GM21619 (cell line): Measurements from ENCODE around the gene ANK2.
A peak's percentile ranks its signal among the peaks of the same experiment; 100 is the strongest.

Source experiments
- ATAC-seq: cut with Tn5 transposase; IDR thresholded peaks from one replicate; pipeline ENCODE4 v1.9.1; 2021; ENCODE audit not compliant: unreplicated experiment

ANK2 gene

DNA sequence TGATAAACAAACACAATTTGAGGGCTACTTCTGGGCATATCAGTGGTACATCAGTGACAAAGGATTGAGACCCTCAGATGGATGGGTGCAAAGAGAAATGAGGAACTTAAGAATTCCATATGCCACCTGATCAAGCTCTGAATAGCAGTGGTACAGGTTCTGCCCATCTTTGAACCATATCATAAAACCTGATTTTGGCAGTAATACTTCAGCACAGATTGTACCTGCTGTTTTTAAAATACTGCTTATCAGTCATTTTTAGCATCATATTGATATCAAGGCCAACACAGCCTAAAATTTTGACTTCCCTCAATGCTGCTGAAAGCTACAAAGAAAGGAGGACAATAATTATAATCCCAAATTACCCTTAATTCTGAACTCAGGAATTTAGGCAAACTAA, 41.5 kb downstream of the ANK2 start:
- no peak for ATAC-seq

DNA sequence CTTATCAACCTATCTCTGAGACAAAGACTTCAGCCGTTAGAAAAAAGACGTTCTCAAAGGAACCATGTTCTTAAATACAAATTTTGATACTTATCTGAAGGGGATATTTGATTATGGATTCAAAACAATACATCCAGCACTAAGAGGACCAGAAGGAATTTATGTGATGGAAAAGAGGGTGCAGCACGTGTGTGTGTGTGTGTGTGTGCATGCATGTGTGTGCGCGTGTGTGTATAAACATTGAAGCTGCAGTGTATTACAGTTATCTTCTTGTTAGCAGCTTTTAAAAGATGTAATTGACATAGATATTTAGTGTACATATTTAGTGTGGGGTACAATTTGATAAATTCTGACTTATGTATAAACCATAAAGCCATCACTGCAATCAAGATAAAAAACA, 44.9 kb downstream of the ANK2 start:
- no peak for ATAC-seq

DNA sequence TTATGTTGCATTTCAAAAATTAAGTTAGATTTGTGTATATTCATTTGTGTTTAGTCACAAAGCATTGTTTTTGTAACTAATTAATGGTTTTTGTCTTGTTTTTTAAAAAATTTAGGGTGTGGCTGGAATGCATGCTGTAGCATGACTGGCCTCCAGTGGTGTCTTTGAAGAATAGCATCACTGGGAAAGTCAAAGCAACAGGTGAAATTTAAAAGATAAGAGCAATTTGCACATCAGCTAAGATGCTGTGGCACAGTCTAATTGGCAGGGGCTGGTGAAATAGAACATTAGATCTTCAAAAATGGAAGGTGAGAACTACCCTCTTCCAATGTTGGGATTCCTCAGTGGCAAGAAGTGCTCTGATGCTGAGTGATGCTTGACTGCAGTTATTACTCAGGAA, 45.3 kb downstream of the ANK2 start:
- no peak for ATAC-seq

DNA sequence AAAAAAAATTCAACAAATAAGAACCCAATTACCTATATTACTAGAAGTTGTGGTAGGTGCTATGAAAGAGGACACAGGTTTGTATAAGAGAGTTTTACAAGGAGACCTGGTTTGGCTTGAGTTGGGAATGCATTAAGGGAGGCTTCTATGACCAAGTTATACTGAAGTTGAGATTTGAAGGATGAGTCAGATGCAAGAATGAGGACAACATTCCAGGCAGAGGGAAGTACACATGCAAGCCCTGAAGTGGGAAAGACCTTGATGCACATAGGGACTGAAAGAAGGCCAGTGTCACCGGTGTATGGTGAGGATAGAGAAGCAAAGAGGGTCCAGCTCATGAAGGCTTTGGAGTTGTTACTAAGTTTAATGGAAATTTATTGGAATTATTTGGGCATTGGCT, 52.2 kb downstream of the ANK2 start:
- no peak for ATAC-seq

DNA sequence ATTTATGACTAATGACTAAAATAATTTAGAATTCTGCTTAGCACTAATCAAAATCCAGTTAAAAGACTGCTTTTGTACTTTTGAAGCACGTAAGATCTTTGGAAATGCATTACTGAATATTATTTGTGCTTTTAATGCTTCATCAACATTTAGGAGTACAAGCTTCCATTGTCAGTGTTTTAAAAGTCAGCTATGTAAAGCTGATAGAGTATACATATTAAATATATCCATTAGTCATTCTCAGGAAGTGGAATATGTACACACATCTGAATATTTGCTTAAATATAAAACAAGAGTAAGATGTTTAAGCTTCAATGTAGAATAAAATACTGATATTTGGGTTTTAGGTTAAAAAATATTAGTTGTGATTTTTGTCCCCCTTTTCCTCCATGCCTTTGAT, 54.1 kb downstream of the ANK2 start:
- ATAC-seq: no peak

DNA sequence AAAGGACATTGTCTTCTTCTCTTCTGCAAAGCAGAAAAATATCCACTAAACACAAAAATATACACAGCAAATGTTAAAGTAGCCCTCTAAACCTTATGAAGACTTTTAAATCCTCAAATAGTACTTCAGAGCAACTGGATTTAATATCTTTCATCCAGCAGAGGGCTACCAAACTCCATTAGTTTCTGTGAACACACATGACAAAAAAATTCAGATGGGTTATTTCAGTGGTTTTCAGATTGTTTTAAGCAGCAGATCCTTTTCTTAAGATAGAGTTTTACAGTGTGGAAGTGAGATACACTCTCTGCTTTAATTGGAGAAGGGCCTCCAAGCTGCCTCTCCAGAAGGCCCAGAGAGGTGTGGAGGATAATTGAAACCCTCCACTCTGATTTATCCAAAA, 56.7 kb downstream of the ANK2 start:
- no peak for ATAC-seq

DNA sequence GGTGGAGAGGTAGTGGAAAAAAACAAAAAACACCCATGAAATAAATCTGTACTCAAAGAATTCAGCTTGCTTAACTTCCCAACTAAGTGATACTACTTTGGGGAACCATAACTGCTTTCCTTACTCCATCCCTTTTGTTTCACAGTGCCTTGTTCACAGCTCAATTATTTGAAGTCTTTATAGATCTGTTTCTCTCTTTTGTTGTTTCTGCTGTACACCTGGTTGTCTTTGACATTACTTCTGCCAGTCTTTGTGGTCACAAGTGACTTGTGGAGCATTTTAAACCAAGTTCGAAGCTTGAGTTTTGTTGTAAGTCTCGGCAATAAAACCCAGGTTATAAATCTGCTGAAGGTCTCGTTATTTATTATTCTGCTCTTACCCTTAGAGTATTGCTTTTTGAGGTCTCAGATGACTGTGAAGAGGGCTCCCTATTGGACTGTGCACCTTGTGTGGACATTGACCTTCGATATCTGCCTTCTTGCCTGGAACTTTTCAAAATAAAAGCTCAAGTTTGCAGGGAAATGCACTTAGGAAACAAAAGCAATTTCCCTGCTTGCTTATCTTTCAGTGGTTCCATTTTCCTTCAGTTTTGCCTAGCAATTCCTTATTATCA, 59.8 kb downstream of the ANK2 start:
- ATAC-seq: no peak

DNA sequence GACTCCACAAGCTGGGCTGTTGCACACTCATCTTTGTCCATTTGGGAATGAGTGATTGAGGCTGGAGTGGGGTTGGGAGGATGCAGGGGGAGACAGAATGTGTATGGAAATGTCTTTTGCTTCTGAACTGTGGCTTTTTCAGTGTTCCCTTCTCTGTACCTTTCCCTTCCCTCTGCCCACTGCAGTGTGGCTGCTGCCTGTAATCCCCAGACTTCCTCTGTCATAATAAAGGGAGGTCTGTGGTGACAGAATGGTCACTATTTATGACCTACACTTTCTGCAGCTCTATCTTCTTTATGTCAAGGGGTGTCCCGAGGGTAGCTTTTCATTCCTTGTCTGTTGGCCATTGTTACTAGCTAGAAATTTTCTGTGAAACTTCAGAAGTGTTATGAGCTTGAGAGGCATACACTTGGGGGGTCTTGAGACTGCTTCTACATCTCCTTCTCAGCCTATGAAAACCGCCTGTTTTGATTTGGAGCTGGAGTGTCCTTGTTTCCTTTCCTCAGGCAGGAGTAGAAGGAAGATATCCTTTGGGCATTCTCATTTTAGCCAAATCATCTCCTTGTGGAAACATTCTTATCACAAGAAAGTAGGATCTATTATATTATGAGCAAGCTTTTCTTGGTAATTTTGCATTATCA, 63.0 kb downstream of the ANK2 start:
- no peak for ATAC-seq

DNA sequence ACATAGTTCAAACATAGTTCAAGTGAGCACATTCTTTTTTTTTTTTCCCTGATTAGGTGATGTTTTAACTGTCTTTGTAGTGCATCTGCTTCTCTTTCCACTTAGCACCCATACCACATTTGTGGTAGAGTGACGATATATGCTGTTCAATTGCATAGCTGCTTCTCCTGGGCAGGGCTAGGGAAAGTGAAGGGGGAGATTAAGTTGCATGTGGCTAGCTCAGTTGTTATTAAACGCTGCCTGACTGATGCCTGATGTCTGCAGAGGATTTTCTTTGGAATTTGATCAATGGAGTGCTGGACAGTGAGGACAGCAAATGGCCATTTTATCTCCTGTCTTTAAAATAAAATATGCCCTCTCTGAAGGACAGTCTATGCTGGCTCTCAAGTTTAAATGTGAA, 63.7 kb downstream of the ANK2 start:
- ATAC-seq: no peak

DNA sequence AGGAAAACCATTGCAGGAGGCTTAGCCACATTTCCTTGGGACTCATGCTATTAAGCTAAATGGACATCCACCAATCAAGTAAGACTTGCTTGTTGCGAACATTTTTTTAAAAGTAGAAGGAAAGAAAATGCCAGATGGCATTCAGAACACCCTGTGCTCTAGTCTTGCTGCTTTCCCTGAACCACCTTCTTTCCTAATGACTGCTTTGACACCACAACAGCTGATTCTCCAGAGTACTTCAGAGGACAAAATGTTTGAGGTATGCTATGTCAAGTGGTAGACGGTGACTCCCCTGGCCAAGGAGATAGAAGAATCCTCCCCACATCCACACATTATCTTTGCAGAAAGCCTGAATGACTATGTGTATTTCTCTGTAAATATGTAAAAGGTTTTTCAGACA, 65.4 kb downstream of the ANK2 start:
- ATAC-seq: no peak

DNA sequence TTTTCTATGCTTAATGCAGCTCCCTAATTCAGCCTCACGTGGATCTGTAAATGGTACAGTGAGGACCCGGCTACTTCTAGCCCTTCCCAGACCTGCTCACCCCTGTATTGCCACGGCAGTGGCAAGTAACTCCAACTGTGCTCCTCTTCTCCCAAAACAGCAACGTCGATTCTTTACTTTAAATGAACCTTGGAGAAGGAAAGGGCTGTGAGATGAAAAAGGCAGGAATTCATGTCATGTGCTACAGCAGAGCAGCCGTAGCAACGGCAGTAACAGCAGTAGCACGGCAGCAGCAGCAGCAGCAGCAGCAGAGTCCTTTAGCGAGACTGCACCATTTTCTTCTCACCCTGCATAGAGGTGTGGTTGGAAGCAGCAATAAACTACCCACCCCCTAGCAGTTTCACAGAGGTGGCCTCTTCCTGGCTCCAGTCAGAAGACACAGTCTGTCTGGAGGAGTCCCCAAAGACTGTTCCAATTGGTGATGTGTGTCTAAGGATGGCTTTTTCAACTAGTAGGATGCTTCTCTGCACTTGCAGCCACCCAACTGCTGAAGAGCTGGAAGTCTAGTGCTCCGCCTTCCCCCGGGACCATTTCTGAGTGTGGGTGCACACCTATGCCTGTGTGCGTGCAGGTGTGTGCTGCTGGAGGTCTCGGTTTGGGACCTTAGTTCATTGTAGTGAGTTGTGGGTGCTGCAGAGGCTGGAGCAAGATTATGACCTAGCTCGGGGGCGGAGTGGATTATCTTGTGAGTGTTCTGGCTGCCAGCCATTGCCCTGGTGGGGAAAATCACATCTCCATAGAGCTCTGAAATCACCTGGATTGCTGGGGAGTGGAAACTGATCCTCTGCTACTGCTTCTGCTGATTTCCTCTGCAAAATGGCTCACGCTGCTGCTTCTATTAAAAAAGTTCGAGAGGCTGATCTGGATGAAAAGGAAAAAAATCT, 67.2 kb downstream of the ANK2 start:
- ATAC-seq: no peak

DNA sequence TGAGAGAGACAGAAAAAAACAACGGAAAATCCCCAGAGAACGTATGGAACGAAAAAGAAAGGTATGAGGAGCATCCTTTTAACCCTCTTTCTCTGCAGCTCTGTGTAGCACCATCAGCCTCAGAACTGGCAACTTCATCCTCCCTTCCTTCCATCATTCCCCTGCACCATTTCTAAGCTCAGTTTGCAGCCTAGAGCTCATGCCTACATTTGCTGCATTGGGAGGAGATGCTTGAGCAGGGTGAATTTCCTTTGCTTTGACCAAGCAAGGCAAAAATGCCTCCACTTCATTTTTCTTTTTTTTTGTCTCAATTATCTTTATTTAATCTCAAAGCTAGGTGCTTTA, 67.9 kb downstream of the ANK2 start:
- no peak for ATAC-seq

DNA sequence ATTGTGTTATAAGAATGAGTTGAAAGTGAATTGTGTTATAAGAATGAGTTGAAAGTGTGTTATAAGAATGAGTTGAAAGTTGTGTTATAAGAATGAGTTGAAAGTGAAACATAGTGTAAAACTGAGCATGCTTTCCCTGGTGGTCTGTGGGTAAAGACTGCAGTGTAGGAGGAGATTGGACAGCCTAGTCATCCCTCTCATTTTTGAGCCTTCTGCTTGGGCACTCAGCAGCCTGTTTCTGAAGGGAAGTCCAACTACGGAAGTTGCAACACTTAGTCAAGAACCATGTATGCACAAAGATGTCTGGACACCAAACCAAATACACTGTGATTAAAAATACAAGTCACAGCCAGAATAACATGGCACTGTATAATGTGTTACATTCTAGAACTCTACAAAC, 72.6 kb downstream of the ANK2 start:
- no peak for ATAC-seq

DNA sequence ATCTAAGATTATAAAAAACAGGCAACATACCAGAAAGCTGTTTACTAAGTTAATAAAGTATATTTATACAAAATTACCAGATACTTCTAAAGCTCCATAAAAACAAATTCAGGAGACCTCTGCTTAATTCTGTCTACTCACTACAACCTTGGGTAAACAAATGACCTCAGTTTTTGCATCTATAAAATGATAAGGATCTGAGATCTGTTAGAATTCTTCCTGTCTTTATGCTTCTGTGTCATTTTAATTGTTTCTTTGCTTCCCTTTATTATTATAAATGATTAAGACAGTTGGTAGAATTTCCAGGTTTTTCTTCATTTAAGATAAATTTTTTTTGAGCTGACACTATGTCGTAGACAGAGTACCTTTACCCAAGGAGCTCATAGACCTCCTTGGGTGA, 76.0 kb downstream of the ANK2 start:
- no peak for ATAC-seq

DNA sequence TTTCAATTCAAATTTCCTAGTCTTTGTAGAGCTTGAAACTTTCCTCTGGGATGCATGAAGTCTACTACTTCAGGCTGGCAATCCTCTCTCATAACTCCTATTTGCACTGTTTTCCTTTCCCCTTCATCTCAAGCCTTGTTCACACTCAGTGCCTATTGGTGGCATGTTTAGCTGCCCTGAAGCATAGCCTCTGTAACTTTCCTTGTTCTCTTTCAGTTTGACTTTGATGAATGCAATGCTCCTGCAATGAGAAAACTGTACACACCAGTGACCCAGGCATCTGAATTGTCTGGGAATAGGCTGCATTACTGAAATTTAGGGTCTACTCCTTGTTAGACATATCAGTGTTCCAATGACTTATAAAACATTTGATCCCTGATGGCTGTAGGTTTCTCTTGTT, 81.7 kb downstream of the ANK2 start:
- no peak for ATAC-seq

DNA sequence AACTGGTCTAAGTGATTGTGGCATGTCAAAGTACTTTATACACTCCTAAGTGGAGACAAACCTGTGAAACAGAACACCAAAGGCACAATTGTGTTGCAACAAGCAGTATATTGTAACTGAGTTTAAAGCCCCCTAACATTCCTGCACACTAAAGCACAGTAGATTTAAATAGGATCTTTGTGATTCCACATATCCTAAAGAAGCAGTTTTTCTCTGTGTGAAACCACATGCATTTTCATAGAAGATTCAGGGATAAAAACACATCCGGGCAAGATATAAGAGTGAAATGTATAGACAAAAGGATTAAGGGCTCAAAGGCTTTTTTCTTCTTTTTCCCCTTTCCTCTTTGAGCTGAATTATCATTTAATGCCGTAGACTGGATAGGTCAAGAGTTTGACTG, 82.2 kb downstream of the ANK2 start:
- ATAC-seq: no peak

DNA sequence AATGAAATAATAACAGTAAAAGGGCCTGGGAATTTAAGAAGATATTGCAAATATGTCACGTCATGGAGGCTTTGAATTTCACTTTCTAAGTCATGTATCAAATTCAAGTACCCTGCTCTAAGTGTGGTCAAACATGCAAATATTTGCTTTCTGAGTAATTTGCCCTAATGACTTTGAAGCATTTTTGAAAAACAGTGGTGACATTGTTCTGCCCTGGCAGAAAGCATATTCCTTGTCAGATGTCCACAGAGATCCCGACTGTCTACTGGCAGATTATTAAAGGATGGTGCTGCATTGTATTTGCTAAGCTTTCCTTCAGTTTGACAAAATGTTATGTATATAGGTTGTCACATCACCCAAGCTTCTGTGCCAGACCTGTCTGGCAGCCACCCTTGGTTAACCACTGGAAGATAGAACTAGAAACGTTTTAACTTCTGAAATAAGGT, 92.5 kb downstream of the ANK2 start:
- peak; percentile 57 for ATAC-seq

DNA sequence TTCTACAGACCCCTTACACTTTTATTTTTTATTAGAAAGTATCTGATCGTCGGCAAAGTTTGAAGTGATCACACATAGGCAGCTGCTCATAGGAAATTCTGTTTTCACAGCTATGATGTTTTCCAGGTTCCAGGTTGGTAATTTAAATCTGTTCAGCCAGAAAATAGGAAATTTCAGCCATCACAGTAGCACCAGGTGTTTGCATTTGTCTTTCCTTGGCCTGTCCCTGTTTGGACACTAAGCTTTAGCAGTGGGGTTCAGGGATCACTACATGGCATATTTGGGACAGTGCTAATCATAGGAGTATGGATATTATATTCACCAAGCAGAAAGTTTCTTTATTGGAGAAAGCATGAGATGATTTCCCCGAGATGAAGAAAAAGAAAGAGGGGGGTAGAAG, 92.9 kb downstream of the ANK2 start:
- no peak for ATAC-seq

DNA sequence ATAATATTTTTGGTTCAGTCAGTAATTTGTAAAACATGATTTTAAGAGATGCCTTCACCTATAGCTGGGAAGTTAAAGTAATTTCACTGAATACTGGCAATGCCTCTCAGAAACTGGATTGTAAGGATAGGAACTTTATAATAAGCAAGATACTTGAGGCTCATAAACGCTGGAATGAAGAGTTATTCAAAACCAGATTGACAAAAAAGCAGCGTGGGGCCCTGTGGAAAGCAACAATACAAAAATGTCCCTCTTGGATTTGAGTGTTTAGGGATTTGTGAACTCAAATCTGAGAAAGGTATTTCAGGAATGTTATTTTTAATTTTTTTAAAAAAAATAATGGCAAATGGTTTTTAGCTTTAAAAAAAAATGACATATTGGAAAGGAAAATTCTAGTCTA, 94.6 kb downstream of the ANK2 start:
- no peak for ATAC-seq

DNA sequence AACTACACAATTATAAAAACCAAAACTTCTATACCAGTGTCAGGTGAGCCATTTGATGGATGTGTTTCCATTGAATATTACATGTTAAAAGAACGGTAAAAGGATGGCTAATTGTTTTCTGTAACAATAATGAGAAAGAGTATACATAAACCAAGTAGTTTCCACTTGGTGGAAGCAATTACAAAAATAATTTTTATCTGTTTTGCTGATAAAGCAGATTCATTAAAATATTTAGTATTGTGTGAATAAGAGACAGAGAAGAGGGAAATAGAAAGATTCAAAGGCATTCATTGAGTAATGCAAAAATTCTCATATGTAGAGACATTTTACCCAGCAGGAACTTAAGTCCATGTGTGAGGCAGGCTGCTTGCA, 95.7 kb downstream of the ANK2 start:
- no peak for ATAC-seq

DNA sequence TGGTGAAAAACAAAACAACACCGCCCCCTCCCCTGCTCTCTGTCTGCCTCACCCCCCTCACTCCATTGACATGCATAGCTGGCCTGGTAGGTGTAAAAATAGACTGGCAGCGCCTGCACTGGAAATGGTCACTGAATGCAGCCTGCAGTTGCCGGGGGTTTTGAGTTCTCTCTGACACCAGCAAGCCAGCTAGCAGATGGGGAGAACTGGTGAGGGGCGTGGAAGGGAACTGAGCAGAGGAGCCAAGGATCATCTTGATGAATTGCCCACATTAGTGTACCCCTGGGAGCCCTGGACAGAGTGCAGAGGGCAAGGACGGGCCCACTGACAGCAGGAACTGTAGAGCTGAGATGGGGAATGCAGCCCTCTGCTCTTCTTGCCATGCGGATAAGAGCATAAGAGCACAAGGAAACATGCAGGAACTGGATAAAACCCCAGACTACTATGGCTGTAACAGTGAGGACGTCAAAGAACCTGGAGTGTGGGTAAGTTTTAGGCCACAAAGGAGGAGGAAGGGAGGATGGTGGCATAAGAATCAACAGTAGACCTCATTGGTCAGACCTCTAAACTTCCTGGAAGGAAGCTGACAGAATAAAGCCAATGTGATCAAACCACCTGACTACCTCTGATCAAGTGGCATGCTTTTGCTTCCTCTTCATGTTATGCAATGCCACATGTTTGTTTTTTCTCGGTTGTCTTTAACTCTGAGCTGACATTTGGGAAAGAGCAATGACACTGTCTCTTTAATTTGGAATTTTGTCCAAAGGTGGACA, 96.3 kb downstream of the ANK2 start:
- no peak for ATAC-seq
